H1 (cell line): ENCODE data around the gene MRPL11. TPM values are rescaled to one million over a fixed set of nuclear protein-coding genes. Genes with fewer than 3 reads are reported as not detected.

Experiments used
- BACH1 ChIP-seq: IDR thresholded peaks from 2 replicates; pipeline ENCODE4 v1.6.1; 2012; ENCODE audit warnings: low read length, improper control_type of control experiment
- BRCA1 ChIP-seq: IDR thresholded peaks from 2 replicates; pipeline ENCODE4 v1.6.1; 2012; ENCODE audit warnings: low read depth, low read length, improper control_type of control experiment
- CBX8 ChIP-seq: fragments of 300-800, 300-1000 bp; sonication (generic); IDR thresholded peaks from 2 replicates; pipeline ENCODE4 v1.7.1; 2016; ENCODE audit warnings: low read depth, low read length, borderline replicate concordance
- CHD1 ChIP-seq: IDR thresholded peaks from 2 replicates; pipeline ENCODE4 v1.6.1; 2012; ENCODE audit warnings: low read depth, low read length, improper control_type of control experiment
- CREB1 ChIP-seq: IDR thresholded peaks from 2 replicates; pipeline ENCODE4 v1.6.1; 2012; ENCODE audit warnings: inconsistent platforms
- EGR1 ChIP-seq: IDR thresholded peaks from 2 replicates; pipeline ENCODE4 v1.6.1; 2011; ENCODE audit warnings: low read depth, low read length, borderline replicate concordance
- EP300 ChIP-seq, 2 experiments: IDR thresholded peaks; 1 replicate in 1 of 2; 2 replicates in 1 of 2; pipeline ENCODE4 v1.6.1; 2011 to 2012; ENCODE audit warnings: low read depth in 2 of 2, low read length in 2 of 2, mild to moderate bottlenecking in 2 of 2, borderline replicate concordance in 1 of 2, inconsistent platforms in 1 of 2, moderate library complexity in 1 of 2
- FOSL1 ChIP-seq: IDR thresholded peaks from 2 replicates; pipeline ENCODE4 v1.6.1; 2011; ENCODE audit warnings: mild to moderate bottlenecking, low read depth, low read length, moderate library complexity; ENCODE audit not compliant: insufficient read depth
- GTF2F1 ChIP-seq: IDR thresholded peaks from 2 replicates; pipeline ENCODE4 v1.6.1; 2012; ENCODE audit warnings: low read depth, low read length, improper control_type of control experiment, borderline replicate concordance
- JUN ChIP-seq: IDR thresholded peaks from 2 replicates; pipeline ENCODE4 v1.6.1; 2011; ENCODE audit warnings: low read depth, mild to moderate bottlenecking, improper control_type of control experiment, low read length
- JUND ChIP-seq: IDR thresholded peaks from 2 replicates; pipeline ENCODE4 v1.6.1; 2011; ENCODE audit warnings: mild to moderate bottlenecking, improper control_type of control experiment, low read length
- KDM4A ChIP-seq: IDR thresholded peaks from one replicate; pipeline ENCODE4 v1.7.1; 2012; ENCODE audit warnings: low read depth, mild to moderate bottlenecking, moderate library complexity, low read length, inconsistent platforms; ENCODE audit not compliant: severe bottlenecking
- MAFK ChIP-seq: IDR thresholded peaks from 2 replicates; pipeline ENCODE4 v1.6.1; 2012; ENCODE audit warnings: low read depth, mild to moderate bottlenecking, improper control_type of control experiment, low read length
- NRF1 ChIP-seq: IDR thresholded peaks from 2 replicates; pipeline ENCODE4 v1.6.1; 2011; ENCODE audit warnings: mild to moderate bottlenecking, low read depth, low read length, improper control_type of control experiment
- POLR2A ChIP-seq, 2 experiments: IDR thresholded peaks; 1 replicate in 1 of 2; 2 replicates in 1 of 2; pipeline ENCODE4 v1.6.1; 2011; ENCODE audit warnings: low read depth in 2 of 2, low read length in 2 of 2, mild to moderate bottlenecking in 2 of 2; ENCODE audit errors: control extremely low read depth in 1 of 2
- RAD21 ChIP-seq, 2 experiments: IDR thresholded peaks in 1 of 2; conservative IDR thresholded peaks in 1 of 2; 2 replicates each; pipeline ENCODE4 v1.6.1; 2011; ENCODE audit warnings: low read depth in 2 of 2, low read length in 2 of 2, improper control_type of control experiment in 1 of 2, inconsistent platforms in 1 of 2, mild to moderate bottlenecking in 1 of 2, moderate library complexity in 1 of 2
- RFX5 ChIP-seq: IDR thresholded peaks from 2 replicates; pipeline ENCODE4 v1.6.1; 2011; ENCODE audit warnings: low read depth, low read length, improper control_type of control experiment, borderline replicate concordance
- RXRA ChIP-seq: IDR thresholded peaks from 2 replicates; pipeline ENCODE4 v1.6.1; 2011; ENCODE audit warnings: low read depth, mild to moderate bottlenecking, low read length, moderate library complexity; ENCODE audit not compliant: insufficient read depth
- SIX5 ChIP-seq: IDR thresholded peaks from 2 replicates; pipeline ENCODE4 v1.6.1; 2011; ENCODE audit warnings: mild to moderate bottlenecking, low read depth, low read length
- SP4 ChIP-seq: IDR thresholded peaks from 2 replicates; pipeline ENCODE4 v1.6.1; 2012; ENCODE audit warnings: low read length, inconsistent platforms
- TAF1 ChIP-seq: IDR thresholded peaks from 2 replicates; pipeline ENCODE4 v1.6.1; 2011; ENCODE audit warnings: mild to moderate bottlenecking, low read depth, low read length
- TCF12 ChIP-seq: IDR thresholded peaks from 2 replicates; pipeline ENCODE4 v1.6.1; 2011; ENCODE audit warnings: low read depth, mild to moderate bottlenecking, low read length
- polyA plus RNA-seq, 7 experiments: library from polyadenylated mRNA; depleted of rRNA in 3 of 7; stranded (reverse) in 5 of 7; unstranded in 2 of 7; fragments of >200 nt in 5 of 7; fragments of 200-250 nt in 2 of 7; gene quantifications; 1 replicate in 5 of 7; 2 replicates in 1 of 7; 4 replicates in 1 of 7; pipeline versions ENCODE4 v1.2.1 to v1.2.3, GENCODE V29; 2011 to 2013; ENCODE audit warnings: missing spikeins in 2 of 7, mixed read lengths in 2 of 7
- total RNA-seq: library from RNA; stranded (reverse); fragmentation: NEBNext Ultra II Directional; extraction: Animal tissue kit (Norgen Biotek cat#: 25700); gene quantifications from 2 replicates; pipeline ENCODE4 v1.2.1, GENCODE V29; 2021
- TF ChIP-seq, protein P1 (sequence below): IDR thresholded peaks from 2 replicates; pipeline ENCODE4 v1.6.1; 2012; ENCODE audit warnings: inconsistent platforms
- TF ChIP-seq, protein P2 (sequence below): IDR thresholded peaks from 2 replicates; pipeline ENCODE4 v1.6.1; 2011; ENCODE audit warnings: low read depth, mild to moderate bottlenecking, low read length; ENCODE audit not compliant: insufficient read depth

Gene MRPL11
- total and polyA plus RNA-seq, 2 of the 8 experiments (the other 6 are each of a cell fraction or from before 2014, with no cell fraction given) = 105 to 141 TPM

DNA sequence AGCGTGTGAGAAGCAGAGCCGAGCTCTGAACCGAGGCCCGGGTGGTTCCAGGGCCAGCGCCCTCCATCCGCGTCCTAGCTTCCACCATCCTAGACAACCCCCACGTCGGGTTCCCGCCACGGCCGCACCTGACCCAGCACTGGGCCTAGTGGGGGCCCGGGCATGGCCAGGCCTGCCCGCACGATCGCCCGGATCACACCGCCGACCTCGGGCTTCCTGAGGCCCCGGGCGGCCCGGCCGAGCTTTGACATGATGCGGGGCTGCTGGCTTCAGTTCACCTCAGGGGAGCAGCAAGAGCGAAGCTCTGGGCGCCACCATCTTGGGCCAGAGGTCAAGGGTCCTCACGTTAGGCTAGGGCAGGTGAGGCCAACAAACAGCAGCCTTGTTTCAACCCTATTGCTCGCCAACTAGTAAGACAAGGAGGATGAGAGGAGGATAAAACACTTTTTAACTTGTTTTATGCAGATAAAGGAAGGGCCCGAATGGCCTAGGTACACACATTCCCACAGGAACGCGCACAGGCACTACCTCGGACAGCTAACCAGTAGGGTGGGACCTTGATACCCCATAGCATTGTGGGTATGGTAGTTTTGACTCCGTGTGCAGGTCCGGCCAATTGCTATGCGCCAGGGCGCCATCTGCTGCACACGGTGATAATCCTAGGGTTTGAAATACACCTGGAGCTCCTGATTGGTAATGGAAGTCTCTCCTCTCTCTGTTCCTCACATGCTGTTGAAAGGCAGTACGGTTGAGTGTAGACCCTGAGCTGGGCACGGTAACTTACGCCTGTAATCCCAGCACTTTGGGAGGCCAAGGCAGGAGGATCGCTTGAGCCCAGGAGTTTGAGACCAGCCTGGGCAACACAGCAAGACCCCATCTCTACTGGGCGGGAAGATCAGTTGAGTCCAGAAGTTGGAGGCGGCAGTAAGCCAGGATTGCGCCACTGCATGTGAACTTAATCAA is at the start of gene MRPL11 (continued):
- TF ChIP-seq, protein P1, sequence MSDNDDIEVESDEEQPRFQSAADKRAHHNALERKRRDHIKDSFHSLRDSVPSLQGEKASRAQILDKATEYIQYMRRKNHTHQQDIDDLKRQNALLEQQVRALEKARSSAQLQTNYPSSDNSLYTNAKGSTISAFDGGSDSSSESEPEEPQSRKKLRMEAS = peak; percentile 19; the same call in 1 of the 2 replicates
- TF ChIP-seq SIX5 (peak; percentile 86), TCF12 (peak; percentile 73; the same call in 1 of the 2 replicates), RAD21 (IDR thresholded peaks at IDR 0.05 in 1 of 2, conservative IDR thresholded peaks at IDR 0.05 in 1 of 2; ENCODE audit: low read depth in 2 of 2, low read length in 2 of 2) (peak; percentile 54 to 64), NRF1 (no peak), GTF2F1 (no peak), CBX8 (no peak), BACH1 (no peak), BRCA1 (no peak), RXRA (0 out of 2 replicates have a peak, but pooled peaks have one; percentile 14), CHD1 (no peak), FOSL1 (no peak), SP4 (peak; percentile 99), KDM4A (peak; percentile 35), EP300 (IDR thresholded peaks at IDR 0.05; ENCODE audit: borderline replicate concordance in 1 of 2, low read depth in 2 of 2, low read length in 2 of 2) (no peak), TAF1 (peak; percentile 89), POLR2A (IDR thresholded peaks at IDR 0.05; ENCODE audit: control extremely low read depth in 1 of 2, low read depth in 2 of 2, low read length in 2 of 2) (peak; percentile 73 to 74), CREB1 (peak; percentile 68; the same call in 1 of the 2 replicates), JUND (no peak), EGR1 (no peak), MAFK (no peak), RFX5 (no peak), JUN (no peak)
- TF ChIP-seq, protein P2, sequence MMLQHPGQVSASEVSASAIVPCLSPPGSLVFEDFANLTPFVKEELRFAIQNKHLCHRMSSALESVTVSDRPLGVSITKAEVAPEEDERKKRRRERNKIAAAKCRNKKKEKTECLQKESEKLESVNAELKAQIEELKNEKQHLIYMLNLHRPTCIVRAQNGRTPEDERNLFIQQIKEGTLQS = no peak
